ENCODE data around the gene PDLIM5.

The PDLIM5 gene

DNA sequence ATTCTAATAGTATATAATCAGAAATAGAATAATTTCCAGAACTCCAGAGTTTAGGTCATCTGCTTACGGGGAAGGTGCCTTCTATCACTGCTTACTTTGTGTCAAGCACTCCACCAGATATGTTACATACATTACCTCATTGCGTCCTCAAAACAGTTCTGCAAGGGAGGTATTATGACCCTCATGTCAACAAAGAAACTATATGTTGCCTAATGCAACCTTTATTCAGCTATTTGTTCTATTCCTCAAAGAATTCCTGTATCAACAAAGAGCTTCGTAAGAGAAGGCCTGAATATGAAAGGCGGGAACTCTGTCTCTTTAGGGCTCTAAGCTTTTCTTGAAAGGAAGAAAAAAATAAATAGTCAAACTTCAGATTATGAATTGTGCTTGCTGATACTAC, 114.7 kb downstream of the PDLIM5 start:
- DNase-seq, result no peak

DNA sequence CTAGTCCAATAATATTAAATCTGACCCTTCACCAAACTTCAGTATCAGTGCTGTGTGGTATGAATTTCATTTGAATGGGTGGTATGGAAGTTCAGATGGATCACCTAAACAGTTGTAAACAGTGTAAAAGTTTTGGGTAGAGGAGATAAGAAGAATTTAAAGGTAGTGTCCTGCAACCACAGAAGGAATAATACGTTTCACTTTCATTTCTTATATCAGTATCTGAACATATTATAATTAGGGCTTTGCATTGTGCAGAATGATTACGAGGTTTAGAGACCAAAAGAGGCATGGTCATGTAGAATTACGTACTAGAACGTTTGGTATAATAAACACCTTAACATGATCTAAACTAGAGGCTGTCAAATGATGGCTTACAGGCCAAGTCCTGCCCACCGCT, 116.1 kb downstream of the PDLIM5 start:
- DNase-seq, result no peak

DNA sequence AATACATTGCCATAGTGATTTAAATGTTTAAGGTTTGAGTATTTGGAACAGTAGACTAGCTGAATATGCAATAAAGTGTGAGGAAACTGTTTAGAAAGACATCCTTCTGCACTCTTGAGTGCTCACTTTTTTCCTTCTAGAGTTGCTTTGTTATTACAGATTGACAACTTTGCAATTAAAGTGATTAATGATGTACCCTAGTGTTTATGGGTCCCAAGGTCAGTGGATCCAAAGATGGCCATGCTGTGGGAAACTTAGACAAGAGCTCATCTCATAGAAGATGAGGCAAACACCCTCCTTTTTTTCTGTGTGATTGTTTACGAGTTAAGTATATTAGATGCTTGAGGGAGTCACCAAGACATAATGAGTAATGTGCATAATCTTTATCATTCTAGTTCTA, 118.8 kb downstream of the PDLIM5 start:
- no peak for DNase-seq

DNA sequence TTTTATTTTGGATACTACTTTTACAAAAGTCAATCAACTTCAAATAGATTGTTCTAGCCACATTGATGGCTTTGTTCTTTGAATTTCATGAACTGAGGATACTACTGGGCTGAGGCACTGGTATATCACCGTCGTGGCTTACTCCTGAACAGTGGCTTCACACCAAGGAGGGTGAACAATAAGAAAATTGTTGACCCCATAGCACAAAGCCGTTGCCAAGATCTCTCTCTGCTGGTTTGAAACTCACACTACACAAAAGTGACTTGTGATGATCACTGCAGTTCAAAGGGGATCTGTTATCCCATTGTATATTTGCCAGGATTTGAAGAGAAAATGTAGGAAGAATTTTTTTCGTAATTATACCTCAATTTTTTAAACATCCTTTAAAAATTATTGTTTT, 119.6 kb downstream of the PDLIM5 start:
- no peak for DNase-seq

DNA sequence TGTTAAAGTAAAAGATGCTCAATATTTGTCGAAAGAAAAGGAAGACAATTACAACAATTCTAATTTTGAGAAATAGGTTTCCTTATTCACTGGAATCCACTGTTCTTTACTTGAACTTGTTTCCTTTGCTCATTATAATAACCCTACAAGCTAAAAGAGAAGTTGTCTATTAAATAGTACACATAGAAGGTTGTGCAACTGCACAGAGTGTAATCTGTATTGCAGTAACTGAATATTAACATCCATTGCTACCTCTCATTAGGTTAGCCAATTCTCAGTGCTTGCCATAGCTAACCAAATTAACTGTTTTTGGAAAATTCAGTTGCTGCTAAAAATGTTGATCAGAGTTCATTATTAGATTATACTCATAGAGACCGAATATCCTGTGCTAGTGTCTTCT, 120.0 kb downstream of the PDLIM5 start:
- DNase-seq, result no peak

DNA sequence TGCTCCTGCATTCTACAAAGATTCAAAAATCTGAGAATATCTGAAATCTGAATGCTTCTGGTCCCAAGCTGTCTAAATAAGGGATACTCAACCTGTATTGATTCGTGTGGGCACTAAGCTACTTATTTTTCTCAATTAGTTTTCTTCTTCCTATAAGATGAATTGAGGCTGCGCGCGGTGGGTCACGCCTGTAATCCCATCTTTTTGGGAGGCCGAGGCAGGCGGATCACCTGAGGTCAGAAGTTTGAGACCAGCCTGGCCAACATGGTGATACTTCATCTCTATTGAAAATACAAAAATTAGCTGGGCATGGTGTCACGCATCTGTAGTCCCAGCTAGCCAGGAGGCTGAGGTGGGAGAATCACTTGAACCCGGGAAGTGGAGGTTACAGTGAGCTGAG, 122.3 kb downstream of the PDLIM5 start:
- no peak for DNase-seq

DNA sequence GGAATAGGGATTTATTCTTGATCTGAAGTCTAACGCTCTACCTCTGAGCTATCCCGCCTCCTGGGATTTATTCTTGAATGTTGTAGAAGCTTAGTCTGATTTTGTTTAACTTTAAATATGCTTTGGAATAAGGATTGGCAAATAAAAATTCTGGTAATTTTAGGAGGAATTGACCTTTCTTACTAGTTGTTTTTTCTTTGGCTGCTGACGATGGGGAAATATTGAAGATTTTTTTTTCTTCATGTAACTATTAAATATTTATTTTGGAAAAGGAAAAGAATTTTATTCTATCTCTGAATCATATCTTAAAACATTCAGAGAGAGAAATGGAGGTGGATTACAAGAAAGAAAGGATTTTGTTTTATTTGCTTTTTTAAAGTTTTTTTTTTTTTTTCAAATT, 122.9 kb downstream of the PDLIM5 start:
- DNase-seq, result no peak

DNA sequence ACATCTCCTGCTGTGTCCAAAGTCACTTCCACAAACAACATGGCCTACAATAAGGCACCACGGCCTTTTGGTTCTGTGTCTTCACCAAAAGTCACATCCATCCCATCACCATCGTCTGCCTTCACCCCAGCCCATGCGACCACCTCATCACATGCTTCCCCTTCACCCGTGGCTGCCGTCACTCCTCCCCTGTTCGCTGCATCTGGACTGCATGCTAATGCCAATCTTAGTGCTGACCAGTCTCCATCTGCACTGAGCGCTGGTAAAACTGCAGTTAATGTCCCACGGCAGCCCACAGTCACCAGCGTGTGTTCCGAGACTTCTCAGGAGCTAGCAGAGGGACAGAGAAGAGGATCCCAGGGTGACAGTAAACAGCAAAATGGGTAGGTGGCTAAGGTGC, 123.9 kb downstream of the PDLIM5 start:
- DNase-seq, result no peak

DNA sequence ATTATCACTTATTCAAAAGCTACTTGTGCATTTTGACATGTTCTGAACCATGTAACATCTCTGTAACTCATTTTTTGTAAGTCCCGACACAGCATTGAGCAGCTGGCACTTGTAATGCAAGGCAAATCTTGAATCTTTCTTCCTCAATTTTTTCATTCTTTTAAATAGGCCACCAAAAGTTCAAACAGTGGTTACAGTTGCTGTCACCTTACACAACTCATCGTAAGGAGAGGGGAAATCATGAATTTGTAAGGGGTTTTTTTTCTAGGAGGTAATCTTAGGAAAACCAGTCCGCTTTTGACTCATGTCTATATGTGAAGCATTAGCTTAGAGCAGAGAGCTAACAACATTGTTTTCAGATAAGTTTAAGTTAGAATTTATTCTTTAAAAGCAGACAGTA, 124.5 kb downstream of the PDLIM5 start:
- DNase-seq, result no peak

DNA sequence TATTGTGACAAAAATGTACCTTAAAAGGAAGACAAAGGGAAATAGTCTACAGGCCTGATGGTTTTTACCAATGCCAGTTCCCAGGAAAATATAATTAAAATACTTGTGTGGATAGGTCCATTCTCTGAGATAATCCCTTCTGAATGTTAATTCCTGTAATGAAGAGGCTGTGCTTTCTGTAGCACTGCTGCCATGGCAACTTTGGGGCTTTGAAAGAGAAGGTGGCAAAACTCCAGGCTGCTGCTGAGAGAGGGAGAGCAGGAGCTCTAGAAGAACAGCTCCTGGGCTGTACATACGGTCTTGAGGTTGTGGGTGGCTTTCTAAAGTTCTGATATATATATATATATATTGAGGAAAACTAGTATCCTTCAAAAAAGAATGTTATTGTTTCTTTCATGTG, 125.4 kb downstream of the PDLIM5 start:
- DNase-seq, result peak; percentile 56 to 69

DNA sequence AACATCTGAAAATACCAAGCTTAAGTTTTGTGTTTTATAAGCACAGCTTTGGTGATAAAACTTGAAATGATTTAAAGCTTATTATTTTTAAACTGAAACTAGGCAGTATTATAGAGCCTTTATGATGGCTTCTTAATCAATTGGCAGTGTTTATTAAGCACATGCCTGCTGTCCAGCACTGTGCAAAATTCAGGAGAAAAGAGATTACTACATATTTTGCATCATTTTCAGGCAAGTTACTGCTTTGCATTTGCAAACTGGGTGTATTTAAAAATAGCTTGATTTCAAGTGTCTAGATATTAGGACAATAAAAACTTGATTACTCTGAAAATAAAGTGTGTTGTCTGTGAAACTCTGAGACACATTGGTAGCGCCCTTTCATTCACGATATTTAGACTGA, 126.5 kb downstream of the PDLIM5 start:
- no peak for DNase-seq

DNA sequence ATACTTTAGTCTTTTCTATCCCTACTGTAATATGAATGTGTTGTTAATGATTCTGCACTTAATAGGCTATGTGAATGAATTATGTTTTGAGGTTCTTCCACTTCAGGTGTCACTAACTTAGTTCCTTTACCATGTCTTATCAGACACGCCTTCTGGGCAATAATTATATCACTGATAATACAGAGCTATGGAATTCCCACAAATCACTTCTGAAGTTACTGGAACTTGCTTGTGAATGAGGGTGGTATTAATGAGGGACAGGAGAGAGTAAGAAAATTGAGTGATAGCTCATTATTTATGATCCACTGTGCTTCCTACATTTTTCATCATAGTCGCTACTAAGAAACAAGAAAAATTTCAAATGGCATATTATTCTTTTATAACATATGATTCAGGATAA, 130.0 kb downstream of the PDLIM5 start:
- no peak for DNase-seq

DNA sequence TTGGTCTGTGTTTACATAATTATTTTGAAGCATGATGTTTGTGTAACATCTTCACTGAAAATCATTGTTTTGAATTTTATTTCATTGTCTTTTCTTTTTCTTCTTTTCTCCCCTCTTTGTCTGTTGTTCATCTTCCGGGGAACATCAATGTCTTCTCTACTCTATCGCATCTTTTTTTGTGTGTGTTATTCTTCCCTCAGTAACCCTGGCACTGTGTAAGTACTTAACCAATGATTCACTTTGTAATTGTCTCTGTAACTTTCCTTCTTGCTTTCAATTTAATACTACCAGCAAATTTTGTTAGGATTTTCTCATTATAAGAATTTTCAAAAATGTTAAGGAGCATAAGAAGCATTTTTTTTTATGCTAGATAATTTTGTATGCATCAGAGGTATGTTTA, 130.8 kb downstream of the PDLIM5 start:
- no peak for DNase-seq

DNA sequence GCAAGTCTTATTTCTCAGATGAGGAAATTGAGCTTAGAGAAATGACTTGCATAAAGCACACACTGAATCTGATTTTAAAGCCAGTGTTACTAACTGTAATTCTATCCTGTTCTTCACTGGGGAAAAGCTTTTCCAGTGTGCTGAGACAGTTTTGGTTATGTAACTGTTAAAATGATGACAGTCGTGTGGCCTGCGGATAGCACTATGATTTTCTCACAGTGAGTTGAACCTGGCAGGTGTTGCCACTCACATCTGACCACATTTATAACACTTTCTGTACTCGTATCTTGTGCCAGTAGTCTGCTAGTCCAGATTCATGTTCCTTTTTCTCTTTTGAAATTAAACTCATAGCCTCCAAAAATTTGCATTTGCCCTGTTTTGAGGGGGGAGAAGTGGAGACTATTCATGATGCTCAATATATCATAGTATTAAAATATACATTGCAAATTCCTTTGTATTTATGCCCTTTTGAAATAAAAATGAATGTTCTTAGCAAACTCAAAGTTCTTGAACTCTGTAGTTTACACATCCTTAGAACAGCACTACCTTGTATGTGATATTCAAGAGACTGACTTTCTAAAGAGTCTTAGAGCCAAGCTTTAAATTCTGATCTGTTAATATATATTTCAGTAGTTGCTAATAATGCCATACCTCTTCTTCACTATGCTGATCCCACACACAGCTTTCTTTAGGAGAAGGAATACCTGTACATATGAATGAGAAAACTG, 132.3 kb downstream of the PDLIM5 start:
- DNase-seq, result no peak

DNA sequence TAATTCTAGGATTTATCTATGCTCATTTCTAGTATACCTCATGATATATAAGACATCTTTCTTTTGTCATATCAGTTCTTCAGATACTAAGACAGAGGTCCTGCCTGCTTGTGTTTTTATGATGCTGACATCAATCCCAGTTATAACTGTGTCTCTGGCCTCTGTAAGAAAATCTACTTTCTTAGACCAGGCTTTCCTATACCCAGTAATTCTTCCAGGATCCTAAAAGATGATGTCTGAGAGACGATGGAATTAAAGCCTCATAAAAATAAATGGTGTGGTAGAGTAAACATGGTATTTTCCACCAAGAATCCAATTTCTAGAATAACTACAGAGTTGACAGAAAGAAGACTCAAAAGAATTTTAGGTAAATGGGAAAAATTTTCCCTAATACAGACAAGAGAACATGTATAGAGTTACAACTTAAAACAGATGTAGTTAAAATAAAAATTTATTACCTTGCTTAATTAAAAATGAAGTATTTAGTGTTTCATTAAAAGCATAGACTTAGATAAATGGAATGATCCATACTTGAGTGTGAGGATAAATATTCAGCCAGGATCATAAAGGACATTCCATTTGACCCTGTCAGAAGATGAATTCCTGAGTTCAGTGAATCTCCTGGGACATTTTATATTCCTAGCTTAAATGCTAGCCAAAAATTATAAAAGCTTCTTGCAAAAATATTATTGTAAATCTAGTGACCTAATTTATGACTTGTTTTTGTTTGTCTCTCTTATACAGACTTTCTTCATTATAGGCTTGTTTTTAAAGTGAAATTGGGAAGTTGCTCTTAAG, 137.4 kb downstream of the PDLIM5 start:
- DNase-seq, result no peak

DNA sequence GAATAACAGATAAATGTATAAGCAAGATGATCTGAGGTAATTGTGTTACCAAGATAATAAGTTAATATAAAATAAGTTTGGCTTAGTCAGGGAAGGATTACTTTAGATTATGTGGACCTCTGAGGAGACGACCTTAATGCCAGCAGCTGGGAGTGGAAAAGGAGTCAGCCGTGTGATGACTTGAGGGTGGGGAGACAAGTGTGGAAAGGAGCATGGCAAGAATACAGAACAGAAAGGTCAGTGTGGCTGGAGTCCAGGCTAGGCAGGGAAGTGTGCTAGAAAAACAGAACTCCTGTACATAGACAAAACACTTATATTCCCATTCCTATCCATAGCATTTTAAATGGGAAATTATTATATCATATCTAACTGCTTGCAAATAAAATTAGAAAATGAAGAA, 138.8 kb downstream of the PDLIM5 start:
- no peak for DNase-seq

DNA sequence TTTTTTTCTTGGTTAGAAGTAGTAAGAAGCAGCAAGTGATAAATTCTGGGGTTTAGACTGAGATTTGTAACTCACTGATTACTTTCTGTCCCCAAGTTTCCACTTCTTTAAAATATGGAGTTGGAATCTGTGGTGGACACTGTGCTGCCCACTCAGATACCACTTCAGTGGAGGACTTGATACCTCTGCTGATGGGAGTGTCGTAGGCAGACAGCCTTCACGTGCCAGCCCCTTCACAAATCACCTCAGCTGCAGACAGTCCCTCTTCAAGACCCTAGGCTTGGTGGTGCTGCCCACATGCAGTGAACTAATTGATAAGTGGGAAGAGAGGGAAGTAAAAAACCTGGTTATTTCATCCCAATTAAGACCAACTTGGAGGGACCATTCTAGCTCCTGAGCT, 139.5 kb downstream of the PDLIM5 start:
- no peak for DNase-seq

DNA sequence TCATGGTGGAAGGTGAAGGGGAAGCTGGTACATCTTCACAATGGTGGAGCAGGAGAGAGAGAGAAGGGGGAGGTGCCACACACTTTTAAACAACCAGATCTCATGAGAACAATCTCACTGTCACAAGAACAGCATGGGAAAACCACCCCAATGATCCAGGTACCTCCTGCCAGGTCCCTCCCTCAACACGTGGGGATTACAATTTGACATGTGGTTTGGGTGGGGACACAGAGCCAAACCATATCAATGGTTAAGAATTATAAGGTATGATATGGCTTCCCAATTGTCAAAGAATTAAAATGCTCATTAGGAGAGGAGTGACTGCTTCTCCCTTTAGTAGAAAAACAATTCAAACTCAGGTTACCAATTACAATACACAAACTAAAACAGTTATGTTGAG, 143.3 kb downstream of the PDLIM5 start:
- DNase-seq, result no peak

DNA sequence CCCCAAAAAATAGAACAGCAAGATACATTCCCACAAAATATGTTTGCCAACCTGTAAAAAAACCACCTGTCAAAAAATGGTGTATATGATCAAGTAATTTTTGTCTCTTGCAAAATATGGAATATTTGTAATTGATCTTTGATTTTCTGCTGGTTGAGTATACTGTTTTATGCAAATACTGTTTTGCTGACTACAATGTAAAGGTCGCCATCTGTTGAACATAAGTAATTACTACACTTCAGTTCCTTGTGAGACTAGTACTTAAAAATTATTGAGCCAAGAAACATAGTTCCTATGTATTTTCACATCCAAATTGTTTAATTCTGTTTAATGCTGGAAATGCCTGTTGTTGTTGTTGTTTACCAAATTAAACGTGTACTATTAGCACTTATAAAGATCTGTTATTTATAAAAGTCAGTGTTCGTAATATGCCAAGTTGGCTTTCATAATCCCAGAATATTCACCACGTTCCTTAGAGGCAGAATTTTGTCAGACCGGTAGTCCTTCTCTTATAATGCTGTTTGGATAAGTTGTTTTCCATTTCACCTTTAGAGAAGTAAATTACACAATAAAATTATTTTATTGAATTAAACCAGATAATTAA, 144.2 kb downstream of the PDLIM5 start:
- DNase-seq, result peak; percentile 7 to 57

DNA sequence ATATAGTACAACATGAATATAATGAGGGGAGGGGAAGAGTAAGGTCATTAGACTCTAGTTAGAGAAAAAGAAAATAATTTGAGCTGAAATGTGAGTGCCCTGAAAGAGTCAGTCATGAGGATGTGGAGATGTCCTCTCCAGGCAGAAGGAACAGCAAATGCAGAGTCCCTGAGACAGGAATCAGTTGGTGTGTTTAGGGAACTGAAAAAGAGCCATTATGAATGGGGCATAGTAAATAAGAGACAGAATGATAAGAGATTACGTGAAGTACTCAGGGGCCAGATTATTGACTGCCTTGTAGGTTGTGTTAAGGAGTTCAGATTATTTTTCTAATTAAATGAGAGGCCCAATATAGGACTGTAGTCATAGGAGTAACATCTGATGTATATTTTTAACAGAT, 147.0 kb downstream of the PDLIM5 start:
- DNase-seq, result no peak

DNA sequence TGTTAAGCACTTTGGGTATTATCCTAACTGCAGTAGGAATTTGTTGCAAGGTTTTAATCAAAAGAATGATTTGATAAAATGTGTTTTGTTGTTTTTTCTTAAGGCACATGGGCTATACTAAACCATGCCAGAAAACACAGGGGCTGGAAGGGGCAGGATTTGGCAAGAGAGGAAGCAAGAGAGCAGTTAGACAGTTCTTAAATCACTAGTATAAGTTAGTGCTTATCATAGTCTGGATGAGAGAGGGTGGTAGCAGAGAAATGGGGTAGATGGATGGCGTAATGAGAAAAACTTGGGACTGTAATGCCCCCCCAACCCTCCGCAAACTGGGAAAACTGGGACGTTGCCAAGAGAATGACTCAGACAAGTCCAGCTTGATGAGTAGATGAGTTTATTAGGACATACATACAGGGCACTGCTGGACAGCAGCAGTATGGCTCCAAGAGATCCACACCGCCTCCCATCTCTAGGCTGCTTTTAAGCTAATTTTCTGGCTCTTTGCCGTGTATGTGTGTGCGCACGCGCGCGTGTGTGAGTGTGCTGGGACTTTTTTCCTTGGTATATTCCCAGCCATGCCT, 151.5 kb downstream of the PDLIM5 start:
- peak in 1 of 2 experiments; percentile 37 for DNase-seq

DNA sequence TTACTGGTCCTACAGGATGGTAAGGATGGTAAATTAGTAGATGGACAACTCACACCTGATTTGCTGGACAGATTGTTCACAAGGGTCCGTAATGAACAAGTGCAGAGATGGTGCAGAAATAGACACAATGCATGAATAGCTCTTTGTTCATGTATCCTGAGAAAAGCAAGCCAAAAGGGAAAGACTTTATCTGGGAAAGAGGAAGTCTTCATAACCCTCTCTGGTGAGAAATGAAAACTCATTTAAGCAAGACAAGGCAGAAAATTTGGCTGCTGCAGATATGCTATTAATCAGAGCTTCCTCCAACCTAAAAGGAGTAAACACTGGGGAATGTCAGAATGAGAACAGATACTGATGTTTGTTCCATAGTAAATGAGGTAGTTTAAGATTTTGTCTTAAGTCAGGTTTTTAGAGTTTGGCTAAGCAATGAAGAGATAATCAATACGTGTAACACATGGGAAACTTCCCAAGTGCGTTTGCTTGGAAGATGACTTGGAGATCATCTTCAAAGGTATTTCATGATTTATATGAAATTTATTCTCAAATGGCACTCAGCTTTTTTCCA, 153.6 kb downstream of the PDLIM5 start:
- DNase-seq, result no peak

DNA sequence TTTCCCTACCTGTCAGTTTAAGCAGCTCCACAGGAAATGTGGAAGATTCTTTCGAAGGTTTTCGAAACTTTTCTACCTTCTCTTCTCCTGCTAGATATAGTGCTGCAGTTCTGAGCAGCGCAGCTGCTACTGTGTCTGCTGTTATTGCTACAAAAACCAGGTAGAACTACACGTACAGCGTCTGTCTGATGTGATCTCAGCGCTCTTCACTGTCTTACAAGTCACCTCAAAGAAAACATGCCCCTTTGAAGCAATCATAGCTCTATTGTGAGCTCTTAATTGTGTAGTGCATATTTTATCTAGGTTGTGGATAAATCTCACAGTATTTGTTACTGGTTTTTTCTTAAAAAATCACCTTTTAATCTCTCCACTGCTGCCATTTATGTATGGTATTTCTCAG, 158.4 kb downstream of the PDLIM5 start:
- DNase-seq, result no peak

DNA sequence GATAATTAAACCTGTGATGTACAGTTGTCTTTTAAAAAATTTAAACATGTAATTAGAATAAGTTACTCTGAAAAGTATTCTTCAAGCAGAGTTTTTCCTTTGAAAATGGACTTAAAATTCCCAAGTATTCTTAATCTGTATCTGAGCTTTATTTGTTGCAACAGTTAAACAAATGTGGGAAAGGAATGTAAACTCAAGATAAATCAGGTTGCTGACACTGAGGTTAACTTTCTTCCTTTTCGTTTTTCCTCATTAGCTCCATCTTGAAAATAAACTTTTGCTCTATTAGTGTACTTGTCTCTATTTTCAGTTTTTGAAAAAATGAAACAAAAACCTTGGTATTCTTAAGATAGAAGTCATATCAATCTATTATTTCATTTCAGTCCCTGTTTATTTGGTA, 161.5 kb downstream of the PDLIM5 start:
- DNase-seq, result no peak
